Measurements from ENCODE around the gene CD40. TPM values are rescaled to one million over a fixed set of nuclear protein-coding genes. Genes with fewer than 3 reads are reported as not detected.

CD40 gene
- total RNA-seq, 6 experiments from 2014 or later, result 0.34 to 3.6 (median 0.62) TPM

- no peaks in the 10 kb centered on the region for H3K9me3 Mint-ChIP-seq
- no peaks in the 10 kb centered on the region for H3K36me3 Mint-ChIP-seq (ENCODE audit: low read depth)
- H3K4me3 Mint-ChIP-seq, result no peak overlapping the region
- TF ChIP-seq CTCF (IDR thresholded peaks at IDR 0.05), result no peak
- peaks cover 41% of the 10 kb centered on the region for H3K27me3 Mint-ChIP-seq (ENCODE audit: insufficient read depth)
- no peaks in the 10 kb centered on the region for H3K4me1 Mint-ChIP-seq (ENCODE audit: low read depth)
- no peak overlapping the region for H3K27ac Mint-ChIP-seq
- no peak for DNase-seq
Observed at GRCh38 chr20:46175127-46175494, 57.0 kb downstream of the CD40 start.

- no peaks in the 10 kb centered on the region for H3K36me3 Mint-ChIP-seq (ENCODE audit: low read depth)
- H3K4me3 Mint-ChIP-seq, result no peak overlapping the region
- H3K27me3 Mint-ChIP-seq (ENCODE audit: insufficient read depth), result peaks cover 42% of the 10 kb centered on the region
Observed at GRCh38 chr20:46176739-46177378, 58.7 kb downstream of the CD40 start.

GRCh38 chr20:46177768-46178167 lies 59.7 kb downstream of the CD40 start:
- no peak for DNase-seq
- no peaks in the 10 kb centered on the region for H3K4me1 Mint-ChIP-seq (ENCODE audit: low read depth)
- H3K9me3 Mint-ChIP-seq, result no peaks in the 10 kb centered on the region
- no peak overlapping the region for H3K27ac Mint-ChIP-seq
- no peak for TF ChIP-seq CTCF (IDR thresholded peaks at IDR 0.05)
- H3K27me3 Mint-ChIP-seq (ENCODE audit: insufficient read depth), result peaks cover 37% of the 10 kb centered on the region
- no peaks in the 10 kb centered on the region for H3K36me3 Mint-ChIP-seq (ENCODE audit: low read depth)
- H3K4me3 Mint-ChIP-seq, result no peak overlapping the region

More at GRCh38 chr20:46176739-46177378, 58.7 kb downstream of the CD40 start:
- TF ChIP-seq CTCF (IDR thresholded peaks at IDR 0.05), result no peak
- no peaks in the 10 kb centered on the region for H3K4me1 Mint-ChIP-seq (ENCODE audit: low read depth)
- H3K9me3 Mint-ChIP-seq, result no peaks in the 10 kb centered on the region
- no peak for DNase-seq
- no peak overlapping the region for H3K27ac Mint-ChIP-seq

GRCh38 chr20:46178891-46179290 lies 60.8 kb downstream of the CD40 start:
- Mint-ChIP-seq H3K4me1 (ENCODE audit: low read depth) (no peaks in the 10 kb centered on the region), H3K27me3 (ENCODE audit: insufficient read depth) (peaks cover 39% of the 10 kb centered on the region), H3K36me3 (ENCODE audit: low read depth) (no peaks in the 10 kb centered on the region), H3K9me3 (no peaks in the 10 kb centered on the region), H3K27ac (no peak overlapping the region), H3K4me3 (no peak overlapping the region)
- no peak for DNase-seq
- no peak for TF ChIP-seq CTCF (IDR thresholded peaks at IDR 0.05)

Other genes with a start within 250 kb of the CD40 start
- gene ZSWIM1, start 237.1 kb upstream of the CD40 start, total RNA-seq (2021; fragmentation: NEBNext Ultra II Directional; extraction: Animal tissue kit (Norgen Biotek cat#: 25700)), result 10 to 100 TPM in 4 of 6 experiments, 1 to 10 TPM in 2; 9.8 to 11.7 (median 10.3) TPM
- under 1 TPM; 0.35 to 0.74 (median 0.47) TPM for gene SPATA25, start 230.7 kb upstream of the CD40 start, total RNA-seq (2021; fragmentation: NEBNext Ultra II Directional; extraction: Animal tissue kit (Norgen Biotek cat#: 25700))
- 1 to 10 TPM; 1.5 to 2.3 (median 1.9) TPM for gene NEURL2, start 227.1 kb upstream of the CD40 start, total RNA-seq (2021; fragmentation: NEBNext Ultra II Directional; extraction: Animal tissue kit (Norgen Biotek cat#: 25700))
- 100 to 1,000 TPM; 133 to 176 (median 155) TPM for gene CTSA, start 227.0 kb upstream of the CD40 start, total RNA-seq (2021; fragmentation: NEBNext Ultra II Directional; extraction: Animal tissue kit (Norgen Biotek cat#: 25700))
- 10 to 100 TPM in 5 of 6 experiments, 1 to 10 TPM in 1; 8.3 to 13.6 (median 11.1) TPM for gene PLTP, start 206.2 kb upstream of the CD40 start, total RNA-seq (2021; fragmentation: NEBNext Ultra II Directional; extraction: Animal tissue kit (Norgen Biotek cat#: 25700))
- gene PCIF1, start 183.6 kb upstream of the CD40 start, total RNA-seq (2021; fragmentation: NEBNext Ultra II Directional; extraction: Animal tissue kit (Norgen Biotek cat#: 25700)), result 10 to 100 TPM; 14.8 to 23.1 (median 19.5) TPM
- 10 to 100 TPM; 13.1 to 14.6 (median 13.5) TPM for gene ZNF335, start 146.1 kb upstream of the CD40 start, total RNA-seq (2021; fragmentation: NEBNext Ultra II Directional; extraction: Animal tissue kit (Norgen Biotek cat#: 25700))
- not detected for gene MMP9, start 109.4 kb upstream of the CD40 start, total RNA-seq (2021; fragmentation: NEBNext Ultra II Directional; extraction: Animal tissue kit (Norgen Biotek cat#: 25700))
- gene SLC12A5, start 89.1 kb upstream of the CD40 start, total RNA-seq (2021; fragmentation: NEBNext Ultra II Directional; extraction: Animal tissue kit (Norgen Biotek cat#: 25700)), result under 1 TPM in 5 of 6 experiments, not detected in 1; 0.18 to 0.82 (median 0.52) TPM
- gene NCOA5, start 28.4 kb upstream of the CD40 start, total RNA-seq (2021; fragmentation: NEBNext Ultra II Directional; extraction: Animal tissue kit (Norgen Biotek cat#: 25700)), result 10 to 100 TPM; 15.3 to 25.1 (median 23.2) TPM
- gene CDH22, start 190.2 kb downstream of the CD40 start, total RNA-seq (2021; fragmentation: NEBNext Ultra II Directional; extraction: Animal tissue kit (Norgen Biotek cat#: 25700)), result not detected

All from HFFc6 (cell line).